CD4-positive, CD25-positive, alpha-beta regulatory T cell (primary cell): ENCODE data around the gene ADGRB3. TPM values are rescaled to one million over a fixed set of nuclear protein-coding genes. Genes with fewer than 3 reads are reported as not detected.
"Not testable (repeated sequence)": the region's sequence is repeated elsewhere in the genome, so short reads cannot be mapped to it uniquely, and the experiment has no call there.

ENCODE experiments used
- ATAC-seq, 2 donors: fragments of 150-1000 bp; cut with Tn5 transposase; one replicate each; pipeline ENCODE4 v1.10.0; 2021; ENCODE audit warnings: low read depth in 2 of 2, moderate number of reproducible peaks in 2 of 2, moderate library complexity in 1 of 2
- DNase-seq, 3 donors: peaks; one replicate each; pipeline versions ENCODE4 v3.0.0 to v3.0.0-alpha.2; 2012 to 2022; ENCODE audit warnings: mixed read lengths in 1 of 3
- H3K27ac ChIP-seq: one replicate; pipeline ENCODE4 v1.7.0; 2013; ENCODE audit warnings: mild to moderate bottlenecking, low read length; ENCODE audit not compliant: insufficient read depth, poor library complexity, severe bottlenecking
- H3K27me3 ChIP-seq: one replicate; pipeline ENCODE4 v1.7.0; 2013; ENCODE audit warnings: low read length; ENCODE audit not compliant: control insufficient read depth, insufficient read depth
- H3K36me3 ChIP-seq: one replicate; pipeline ENCODE4 v1.7.0; 2013; ENCODE audit warnings: mild to moderate bottlenecking, low read length, moderate library complexity; ENCODE audit not compliant: control insufficient read depth, insufficient read depth
- H3K4me1 ChIP-seq: 2 replicates; pipeline ENCODE4 v1.7.0; 2013; ENCODE audit warnings: mild to moderate bottlenecking, low read length; ENCODE audit not compliant: insufficient read depth, control insufficient read depth, poor library complexity, severe bottlenecking
- H3K4me3 ChIP-seq: one replicate; pipeline ENCODE4 v1.7.0; 2013; ENCODE audit warnings: low read depth, mild to moderate bottlenecking, low read length, moderate library complexity
- H3K9me3 ChIP-seq, 2 experiments: 1 replicate in 1 of 2; 2 replicates in 1 of 2; pipeline ENCODE4 v1.7.0; 2013; ENCODE audit warnings: low read length in 2 of 2, mild to moderate bottlenecking in 1 of 2, moderate library complexity in 1 of 2; ENCODE audit not compliant: control insufficient read depth in 2 of 2
- H3K27ac Mint-ChIP-seq, 3 donors: one replicate each; pipeline ENCODE4 v1.8.0; 2020 to 2022; ENCODE audit warnings: mild to moderate bottlenecking in 3 of 3, mixed read lengths in 3 of 3, moderate library complexity in 2 of 3
- H3K27me3 Mint-ChIP-seq: one replicate; pipeline ENCODE4 v1.8.0; 2022; ENCODE audit warnings: mild to moderate bottlenecking, mixed read lengths
- H3K36me3 Mint-ChIP-seq: one replicate; pipeline ENCODE4 v1.8.0; 2020; ENCODE audit warnings: mixed read lengths
- H3K4me1 Mint-ChIP-seq, 4 donors: one replicate each; pipeline ENCODE4 v1.8.0; 2020 to 2022; ENCODE audit warnings: mixed read lengths in 4 of 4, mild to moderate bottlenecking in 1 of 4
- H3K4me3 Mint-ChIP-seq, 4 donors: one replicate each; pipeline ENCODE4 v1.8.0; 2020 to 2022; ENCODE audit warnings: mild to moderate bottlenecking in 4 of 4, mixed read lengths in 4 of 4, moderate library complexity in 3 of 4
- H3K9me3 Mint-ChIP-seq, 7 donors: one replicate each; pipeline ENCODE4 v1.8.0; 2020 to 2022; ENCODE audit warnings: mixed read lengths in 7 of 7, mild to moderate bottlenecking in 3 of 7, moderate library complexity in 2 of 7
- polyA plus RNA-seq, 4 donors: library from polyadenylated mRNA; unstranded; fragments of 300-500 nt; fragmentation: Illumina TruSeq; gene quantifications; one replicate each; pipeline ENCODE4 v1.2.3, GENCODE V29; 2021
- total RNA-seq: library from RNA; stranded (reverse); gene quantifications from one replicate; pipeline ENCODE4 v1.2.3, GENCODE V29; 2022

The ADGRB3 gene
- total and polyA plus RNA-seq, 5 donors from 2014 or later, result not detected

DNA sequence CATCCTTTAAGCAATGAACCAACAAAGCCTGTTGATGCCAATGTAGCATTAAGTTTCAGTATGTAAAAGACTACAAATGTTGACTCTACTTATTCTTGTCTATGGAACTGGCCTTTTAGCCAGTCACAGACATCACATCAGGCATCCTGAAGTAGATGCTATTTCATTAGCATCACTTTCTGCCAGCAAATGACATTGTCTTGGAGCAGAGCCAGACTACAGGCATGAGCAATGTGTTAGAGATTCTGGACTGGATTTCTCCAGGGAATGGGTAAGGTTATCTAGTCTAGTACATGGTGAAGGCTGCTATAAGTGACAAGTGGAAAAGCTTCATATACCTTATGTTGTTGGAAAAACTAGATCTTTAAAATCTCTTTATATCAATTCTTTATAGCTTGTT, 142.9 kb downstream of the ADGRB3 start:
- no peak overlapping the region for H3K4me3 ChIP-seq
- H3K27me3 ChIP-seq, result no peaks in the 10 kb centered on the region
- ATAC-seq (no peak), DNase-seq (no peak)
- Mint-ChIP-seq H3K27me3 (no peaks in the 10 kb centered on the region), H3K4me1 (no peaks in the 10 kb centered on the region), H3K36me3 (no peaks in the 10 kb centered on the region), H3K9me3 (peaks cover 0 to 7% (median 3%) of the 10 kb centered on the region in 7 donors), H3K27ac (no peak overlapping the region), H3K4me3 (no peak overlapping the region)
- H3K36me3 ChIP-seq, result no peaks in the 10 kb centered on the region
- no peaks in the 10 kb centered on the region for H3K9me3 ChIP-seq
- H3K4me1 ChIP-seq, result no peaks in the 10 kb centered on the region
- H3K27ac ChIP-seq, result no peak overlapping the region

DNA sequence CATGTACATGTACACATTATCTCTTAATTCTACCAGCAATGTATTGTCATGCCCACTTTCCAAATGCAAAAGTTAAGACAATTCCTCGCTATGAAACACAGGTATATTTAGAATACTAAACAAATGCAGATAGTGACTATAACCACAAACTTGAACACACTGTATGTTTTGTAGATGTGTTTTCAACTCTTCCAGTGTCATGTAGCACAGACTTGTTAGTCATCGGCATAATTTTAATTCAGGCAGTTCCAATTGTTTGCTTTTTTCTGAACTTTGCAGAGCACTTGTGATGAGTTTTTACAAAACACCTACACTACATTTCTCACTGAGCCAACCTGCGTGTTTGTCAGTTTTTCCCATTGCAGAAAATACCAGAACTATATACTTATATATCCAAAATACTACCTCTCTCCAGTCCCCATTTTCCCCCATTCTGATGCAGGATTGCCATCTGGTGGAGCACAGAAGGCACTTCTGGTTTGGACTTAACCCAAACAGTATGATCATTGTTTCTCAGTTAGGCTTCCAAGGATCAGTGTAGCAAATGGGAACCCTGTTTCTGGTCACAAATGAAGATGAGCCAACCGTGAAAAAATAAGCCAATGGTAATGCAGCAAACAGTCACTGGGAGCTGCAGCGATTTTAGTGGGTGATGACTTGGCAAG, 143.4 kb downstream of the ADGRB3 start:
- Mint-ChIP-seq H3K4me3 (no peak overlapping the region), H3K27me3 (no peaks in the 10 kb centered on the region), H3K36me3 (no peaks in the 10 kb centered on the region), H3K27ac (no peak overlapping the region), H3K4me1 (no peaks in the 10 kb centered on the region), H3K9me3 (peaks cover 0 to 7% (median 3%) of the 10 kb centered on the region in 7 donors)
- DNase-seq (peak in 1 of 3 donors; percentile 2), ATAC-seq (no peak)
- Histone ChIP-seq H3K4me1 (no peaks in the 10 kb centered on the region), H3K9me3 (no peaks in the 10 kb centered on the region), H3K27me3 (no peaks in the 10 kb centered on the region), H3K27ac (no peak overlapping the region), H3K36me3 (no peaks in the 10 kb centered on the region), H3K4me3 (no peak overlapping the region)

GRCh38 chr6:68779366-68779765, 144.3 kb downstream of the ADGRB3 start:
- no peaks in the 10 kb centered on the region for H3K9me3 ChIP-seq

DNA sequence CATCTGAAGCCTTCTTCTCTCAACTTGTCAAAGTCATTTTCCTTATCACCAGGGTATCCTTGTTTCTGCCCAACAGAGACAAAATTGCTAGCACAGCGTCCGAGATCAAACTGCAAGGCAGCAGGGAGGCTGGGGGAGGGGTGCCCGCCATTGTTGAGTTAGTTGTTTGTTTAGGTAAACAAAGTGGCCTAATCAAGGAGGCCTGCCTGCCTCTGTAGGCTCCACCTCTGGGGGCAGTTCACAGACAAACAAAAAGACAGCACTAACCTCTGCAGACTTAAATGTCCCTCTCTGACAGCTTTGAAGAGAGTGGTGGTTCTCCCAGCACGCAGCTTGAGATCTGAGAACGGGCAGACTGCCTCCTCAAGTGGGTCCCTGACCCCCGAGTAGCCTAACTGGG, 155.0 kb downstream of the ADGRB3 start:
- H3K4me1 ChIP-seq, H3K4me1 Mint-ChIP-seq, H3K27ac Mint-ChIP-seq, H3K4me3 Mint-ChIP-seq, H3K36me3 ChIP-seq, H3K27me3 Mint-ChIP-seq, H3K36me3 Mint-ChIP-seq, H3K9me3 ChIP-seq, H3K27ac ChIP-seq, ATAC-seq, H3K4me3 ChIP-seq, DNase-seq, H3K27me3 ChIP-seq: not testable (repeated sequence)
- peaks cover 0 to 13% (median 5%) of the 10 kb centered on the region in 7 donors for H3K9me3 Mint-ChIP-seq

More at GRCh38 chr6:68779366-68779765, 144.3 kb downstream of the ADGRB3 start:
- Mint-ChIP-seq H3K4me1 (no peaks in the 10 kb centered on the region), H3K36me3 (no peaks in the 10 kb centered on the region), H3K27ac (no peak overlapping the region), H3K9me3 (peaks cover 0 to 7% (median 5%) of the 10 kb centered on the region in 7 donors), H3K4me3 (no peak overlapping the region), H3K27me3 (no peaks in the 10 kb centered on the region)
- no peaks in the 10 kb centered on the region for H3K27me3 ChIP-seq
- no peaks in the 10 kb centered on the region for H3K36me3 ChIP-seq
- H3K27ac ChIP-seq, result no peak overlapping the region
- DNase-seq (no peak), ATAC-seq (no peak)
- H3K4me1 ChIP-seq, result no peaks in the 10 kb centered on the region
- H3K4me3 ChIP-seq, result no peak overlapping the region

- H3K27me3 Mint-ChIP-seq, H3K27ac ChIP-seq, H3K9me3 ChIP-seq, H3K4me3 ChIP-seq, DNase-seq, H3K4me1 ChIP-seq, H3K27ac Mint-ChIP-seq, H3K27me3 ChIP-seq, H3K36me3 ChIP-seq, H3K4me1 Mint-ChIP-seq, H3K36me3 Mint-ChIP-seq, H3K4me3 Mint-ChIP-seq, ATAC-seq, H3K9me3 Mint-ChIP-seq: not testable (repeated sequence)
Observed at GRCh38 chr6:68814976-68815375, 179.9 kb downstream of the ADGRB3 start.

DNA sequence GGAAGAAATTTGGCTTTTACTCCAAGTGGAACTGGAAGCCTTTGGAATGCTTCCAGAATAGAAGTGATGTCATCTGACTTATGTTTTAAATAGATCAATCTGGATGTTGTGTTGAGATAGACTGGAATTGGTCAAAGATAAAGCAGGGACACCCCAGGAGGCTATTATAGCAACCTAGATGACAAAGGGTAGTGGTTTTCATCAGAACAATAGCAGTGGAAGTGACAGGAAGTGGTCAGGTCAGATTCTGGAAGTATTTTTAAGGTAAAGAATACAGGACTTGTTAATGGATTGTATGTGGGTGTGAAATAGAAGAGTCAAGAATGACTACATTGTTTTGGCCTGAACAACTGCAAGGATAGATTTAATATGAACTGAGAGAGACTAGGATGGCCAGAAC, 191.4 kb downstream of the ADGRB3 start:
- DNase-seq, result no peak
- Histone ChIP-seq H3K4me1 (no peaks in the 10 kb centered on the region), H3K4me3 (no peak overlapping the region), H3K9me3 (no peaks in the 10 kb centered on the region), H3K27ac (no peak overlapping the region), H3K36me3 (no peaks in the 10 kb centered on the region), H3K27me3 (no peaks in the 10 kb centered on the region)
- Mint-ChIP-seq H3K27ac (no peak overlapping the region), H3K4me1 (no peaks in the 10 kb centered on the region), H3K27me3 (no peaks in the 10 kb centered on the region), H3K9me3 (peaks cover 0 to 7% (median 3%) of the 10 kb centered on the region in 7 donors), H3K36me3 (no peaks in the 10 kb centered on the region), H3K4me3 (no peak overlapping the region)
- ATAC-seq, result no peak

DNA sequence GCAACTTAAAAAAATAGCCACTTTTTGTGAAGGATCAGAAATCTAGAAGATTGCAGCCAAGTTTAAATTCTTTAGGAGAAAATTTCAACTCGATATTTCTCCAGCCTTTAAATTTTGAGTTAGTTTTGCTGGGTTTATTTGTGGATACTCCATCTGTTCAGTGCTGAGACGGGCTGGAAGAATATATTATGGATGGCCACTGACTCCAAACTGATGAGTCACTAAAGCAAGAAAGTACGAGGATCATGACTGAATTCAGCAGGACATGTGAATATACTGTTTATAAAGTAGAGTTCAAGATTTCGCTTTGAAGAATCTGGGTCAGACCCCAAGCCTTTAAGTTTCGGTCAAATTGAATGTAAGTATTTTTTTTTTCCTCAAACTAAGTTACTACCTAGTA, 199.5 kb downstream of the ADGRB3 start:
- H3K36me3 ChIP-seq, result no peaks in the 10 kb centered on the region
- H3K9me3 ChIP-seq, result no peaks in the 10 kb centered on the region
- H3K4me1 ChIP-seq, result no peaks in the 10 kb centered on the region
- H3K27ac ChIP-seq, result no peak overlapping the region
- H3K9me3 Mint-ChIP-seq, result peaks cover 1 to 12% (median 3%) of the 10 kb centered on the region in 7 donors
- no peak overlapping the region for H3K4me3 ChIP-seq
- no peaks in the 10 kb centered on the region for H3K4me1 Mint-ChIP-seq
- ATAC-seq (no peak), DNase-seq (no peak)
- no peak overlapping the region for H3K4me3 Mint-ChIP-seq
- H3K27me3 ChIP-seq, result no peaks in the 10 kb centered on the region
- H3K36me3 Mint-ChIP-seq, result no peaks in the 10 kb centered on the region
- no peak overlapping the region for H3K27ac Mint-ChIP-seq
- no peaks in the 10 kb centered on the region for H3K27me3 Mint-ChIP-seq

DNA sequence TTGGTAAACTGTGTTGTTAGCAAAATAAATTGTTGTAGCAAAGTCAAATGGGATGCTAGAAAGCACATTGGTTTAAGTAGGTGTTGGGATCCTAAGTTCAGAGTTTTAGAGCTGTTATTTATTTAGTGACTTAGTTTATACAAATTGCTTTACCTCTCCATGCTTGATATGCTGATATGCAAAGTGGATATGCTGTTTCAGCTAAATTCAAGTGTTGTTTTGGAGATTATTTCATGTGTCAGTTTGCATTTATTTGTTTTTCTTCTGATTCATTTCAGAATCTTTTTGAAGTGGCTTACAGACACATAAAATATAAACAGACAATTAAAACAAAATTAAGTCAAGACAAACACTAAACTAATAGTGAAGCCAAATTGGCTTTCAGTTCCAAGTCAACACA, 203.5 kb downstream of the ADGRB3 start:
- ATAC-seq, result no peak
- Mint-ChIP-seq H3K36me3 (no peaks in the 10 kb centered on the region), H3K27ac (no peak overlapping the region), H3K4me1 (no peaks in the 10 kb centered on the region), H3K4me3 (no peak overlapping the region), H3K9me3 (peaks cover 0 to 18% (median 10%) of the 10 kb centered on the region in 7 donors), H3K27me3 (no peaks in the 10 kb centered on the region)
- no peak overlapping the region for H3K4me3 ChIP-seq
- H3K27ac ChIP-seq, result no peak overlapping the region
- H3K9me3 ChIP-seq, result no peaks in the 10 kb centered on the region
- H3K36me3 ChIP-seq, result no peaks in the 10 kb centered on the region
- no peaks in the 10 kb centered on the region for H3K27me3 ChIP-seq
- no peak for DNase-seq
- no peaks in the 10 kb centered on the region for H3K4me1 ChIP-seq
